Measurements from ENCODE around the gene SMARCC2. TPM values are rescaled to one million over a fixed set of nuclear protein-coding genes. Genes with fewer than 3 reads are reported as not detected.

Gene SMARCC2
- total RNA-seq, 2 donors from 2014 or later = 127 to 129 TPM

GRCh38 chr12:56202838-56203237, 13.6 kb upstream of the SMARCC2 start:
- Histone ChIP-seq H3K36me3 (ENCODE audit: control insufficient read depth, insufficient read depth, low read length) (peaks cover 36% of the 10 kb centered on the region), H3K9ac (ENCODE audit: extremely low read depth, low read length, poor library complexity, severe bottlenecking) (no peak overlapping the region), H3K27me3 (ENCODE audit: control insufficient read depth, insufficient read depth, low read length, poor library complexity, severe bottlenecking) (no peaks in the 10 kb centered on the region), H3K27ac (ENCODE audit: low read depth, low read length) (no peak overlapping the region), H3K4me1 (ENCODE audit: control insufficient read depth, insufficient read depth, low read length) (peaks cover 5% of the 10 kb centered on the region), H3K9me3 (ENCODE audit: control insufficient read depth, low read length) (no peaks in the 10 kb centered on the region), H3K4me3 (ENCODE audit: low read length) (no peak overlapping the region)
- peaks cover 9% of the 10 kb centered on the region for H3K4me1 Mint-ChIP-seq
- no peak for TF ChIP-seq CTCF (conservative IDR thresholded peaks at IDR 0.05)
- H3K27ac Mint-ChIP-seq = no peak overlapping the region
- H3K27me3 Mint-ChIP-seq (ENCODE audit: insufficient read depth) = no peaks in the 10 kb centered on the region
- no peaks in the 10 kb centered on the region for H3K9me3 Mint-ChIP-seq
- no peak for DNase-seq
- no peak overlapping the region for H3K4me3 Mint-ChIP-seq
- 86% methylated on average over 2 of the region's 2 CpGs; no CpG with 5 or more reads in 1 of the 2 experiments for WGBS, 2 experiments (ENCODE audit: insufficient coverage in 1 of 2, insufficient read length in 1 of 2)
- peaks cover 27% of the 10 kb centered on the region for H3K36me3 Mint-ChIP-seq (ENCODE audit: low read depth)

GRCh38 chr12:56202366-56202765, 13.1 kb upstream of the SMARCC2 start:
- no peak for DNase-seq
- TF ChIP-seq CTCF (conservative IDR thresholded peaks at IDR 0.05) = no peak
- no peak overlapping the region for H3K9ac ChIP-seq (ENCODE audit: extremely low read depth, low read length, poor library complexity, severe bottlenecking)
- peaks cover 31% of the 10 kb centered on the region for H3K36me3 ChIP-seq (ENCODE audit: control insufficient read depth, insufficient read depth, low read length)
- peaks cover 5% of the 10 kb centered on the region for H3K4me1 ChIP-seq (ENCODE audit: control insufficient read depth, insufficient read depth, low read length)
- H3K27me3 ChIP-seq (ENCODE audit: control insufficient read depth, insufficient read depth, low read length, poor library complexity, severe bottlenecking) = no peaks in the 10 kb centered on the region
- WGBS, 2 experiments (ENCODE audit: insufficient coverage in 1 of 2, insufficient read length in 1 of 2) = 93 to 100% methylated on average over 1 of the region's 1 CpG
- Mint-ChIP-seq H3K36me3 (ENCODE audit: low read depth) (peaks cover 22% of the 10 kb centered on the region), H3K27me3 (ENCODE audit: insufficient read depth) (no peaks in the 10 kb centered on the region), H3K9me3 (no peaks in the 10 kb centered on the region), H3K4me3 (no peak overlapping the region), H3K27ac (no peak overlapping the region), H3K4me1 (peaks cover 9% of the 10 kb centered on the region)
- no peak overlapping the region for H3K27ac ChIP-seq (ENCODE audit: low read depth, low read length)
- H3K9me3 ChIP-seq (ENCODE audit: control insufficient read depth, low read length) = no peaks in the 10 kb centered on the region
- no peak overlapping the region for H3K4me3 ChIP-seq (ENCODE audit: low read length)

GRCh38 chr12:56198836-56199235, 9.6 kb upstream of the SMARCC2 start:
- no peak overlapping the region for H3K27ac Mint-ChIP-seq
- DNase-seq = no peak
- peaks cover 7% of the 10 kb centered on the region for H3K36me3 Mint-ChIP-seq (ENCODE audit: low read depth)
- H3K9ac ChIP-seq (ENCODE audit: extremely low read depth, low read length, poor library complexity, severe bottlenecking) = no peak overlapping the region
- H3K9me3 ChIP-seq (ENCODE audit: control insufficient read depth, low read length) = no peaks in the 10 kb centered on the region
- no peak overlapping the region for H3K4me3 ChIP-seq (ENCODE audit: low read length)
- no peaks in the 10 kb centered on the region for H3K27me3 Mint-ChIP-seq (ENCODE audit: insufficient read depth)
- no peak overlapping the region for H3K4me3 Mint-ChIP-seq
- WGBS, 2 experiments (ENCODE audit: insufficient coverage in 1 of 2, insufficient read length in 1 of 2) = 82 to 88% methylated on average over 1 of the region's 1 CpG
- H3K4me1 ChIP-seq (ENCODE audit: control insufficient read depth, insufficient read depth, low read length) = no peaks in the 10 kb centered on the region
- H3K9me3 Mint-ChIP-seq = no peaks in the 10 kb centered on the region
- no peaks in the 10 kb centered on the region for H3K27me3 ChIP-seq (ENCODE audit: control insufficient read depth, insufficient read depth, low read length, poor library complexity, severe bottlenecking)
- TF ChIP-seq CTCF (conservative IDR thresholded peaks at IDR 0.05) = no peak
- no peak overlapping the region for H3K27ac ChIP-seq (ENCODE audit: low read depth, low read length)
- H3K36me3 ChIP-seq (ENCODE audit: control insufficient read depth, insufficient read depth, low read length) = no peaks in the 10 kb centered on the region
- H3K4me1 Mint-ChIP-seq = no peaks in the 10 kb centered on the region
